Mucosa of descending colon (tissue), 3 donors: ENCODE measurements around the gene DTX1. TPM values are rescaled to one million over a fixed set of nuclear protein-coding genes. Genes with fewer than 3 reads are reported as not detected.

Experiments used
- ATAC-seq: fragments of 200-7000 bp; cut with Tn5 transposase; one replicate; pipeline ENCODE4 v1.9.1; 2020; ENCODE audit warnings: mild to moderate bottlenecking, moderate library complexity
- DNase-seq, 3 donors: peaks; one replicate each; pipeline ENCODE4 v3.0.0-alpha.2; 2020
- H3K36me3 ChIP-seq: fragments of 200-600 bp; one replicate; pipeline ENCODE4 v1.8.0; 2021; ENCODE audit warnings: low read depth, mild to moderate bottlenecking
- H3K4me1 ChIP-seq: fragments of 200-600 bp; one replicate; pipeline ENCODE4 v1.8.0; 2021; ENCODE audit warnings: low read depth, mild to moderate bottlenecking
- H3K4me3 ChIP-seq: fragments of 200-600 bp; one replicate; pipeline ENCODE4 v1.8.0; 2021; ENCODE audit warnings: mild to moderate bottlenecking
- H3K9me3 ChIP-seq: fragments of 200-600 bp; one replicate; pipeline ENCODE4 v1.8.0; 2021; ENCODE audit warnings: mild to moderate bottlenecking
- CTCF ChIP-seq: fragments of 200-600 bp; IDR thresholded peaks from one replicate; pipeline ENCODE4 v1.8.0; 2022; ENCODE audit warnings: antibody characterized with exemption, mild to moderate bottlenecking
- intact Hi-C, 2 donors: fragments of 100-400 bp; cut with DNase I in 1 of 2; cut with micrococcal nuclease in 1 of 2; formaldehyde crosslinking; loops; one replicate each; pipeline versions ENCODE4 v1.11.0 to v1.11.1; 2022; cut with DNase I, micrococcal nuclease
- total RNA-seq, 3 donors: library from RNA; stranded (reverse); fragmentation: NEBNext Ultra II Directional in 2 of 3; extraction: Animal tissue kit (Norgen Biotek cat#: 25700) in 2 of 3; gene quantifications; one replicate each; pipeline versions ENCODE4 v1.2.1 to v1.2.4, GENCODE V29; 2021 to 2023
- donor health status: DM: no; HTN: no; CAD: no; lungs with moderate emphysema.
- donor health status: DM: no; HTN: no; CAD: no.
- donor health status: DM: no; HTN: yes; CAD: no.

The DTX1 gene
- total RNA-seq, 3 donors from 2014 or later: 0.67 to 5.9 (median 1.6) TPM

GRCh38 chr12:113054948-113055486 lies 1.5 kb upstream of the DTX1 start:
- Histone ChIP-seq H3K4me3 (no peak overlapping the region), H3K9me3 (no peaks in the 10 kb centered on the region), H3K4me1 (peaks cover 4% of the 10 kb centered on the region), H3K36me3 (no peaks in the 10 kb centered on the region)
- ATAC-seq (no peak), DNase-seq (no peak)
- no peak for TF ChIP-seq CTCF
- intact Hi-C loops: loop anchor here in 1 of 2 donors (10.0 kb wide), 1 partner anchor 100 kb away; no protein-coding TSS in a partner anchor

DNA sequence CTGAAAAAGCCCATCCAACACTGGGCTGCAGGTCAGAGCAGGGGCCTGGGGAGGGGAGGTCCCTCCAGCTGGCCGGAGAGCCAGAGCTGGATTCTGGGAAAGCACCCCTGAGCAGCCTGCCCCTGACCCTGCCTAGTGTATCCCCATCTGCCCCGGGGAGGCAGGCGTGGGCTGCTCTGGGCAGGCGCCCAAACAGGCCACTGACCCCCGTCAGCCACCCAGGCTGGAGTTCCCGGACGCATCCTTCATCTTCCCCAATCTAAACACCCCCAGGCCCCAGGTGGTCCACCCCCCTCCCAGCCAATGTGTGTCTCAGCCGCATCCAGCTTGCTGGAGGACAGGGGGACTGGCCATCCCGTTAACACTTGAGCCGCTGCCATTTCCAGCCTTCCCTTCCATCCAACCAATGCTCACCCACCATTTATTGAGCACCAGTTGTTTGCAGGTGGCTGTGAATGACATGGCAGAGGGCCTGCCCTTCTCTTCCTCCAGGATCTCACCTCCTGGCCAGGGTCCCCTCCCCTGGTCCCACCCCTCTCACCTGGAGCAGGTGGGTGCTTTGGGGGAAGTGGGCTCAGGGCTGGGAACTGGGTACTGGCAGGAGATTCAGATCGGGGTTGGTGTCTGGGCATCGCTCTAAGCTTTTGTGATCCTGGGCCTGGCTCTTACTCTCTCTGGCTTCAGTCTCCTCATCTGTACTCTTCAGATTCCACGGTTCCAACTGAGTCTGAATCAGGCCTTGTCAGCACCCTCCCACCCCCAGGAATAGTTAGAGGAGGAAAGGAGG lies 743 bp upstream of the DTX1 start:
- H3K4me3 ChIP-seq: no peak overlapping the region
- no peak for TF ChIP-seq CTCF
- H3K4me1 ChIP-seq: peaks cover 4% of the 10 kb centered on the region
- DNase-seq (no peak), ATAC-seq (no peak)
- intact Hi-C loops: loop anchor here in 1 of 2 donors (10.0 kb wide), 1 partner anchor 99 kb away; no protein-coding TSS in a partner anchor
- no peaks in the 10 kb centered on the region for H3K36me3 ChIP-seq
- H3K9me3 ChIP-seq: no peaks in the 10 kb centered on the region

DNA sequence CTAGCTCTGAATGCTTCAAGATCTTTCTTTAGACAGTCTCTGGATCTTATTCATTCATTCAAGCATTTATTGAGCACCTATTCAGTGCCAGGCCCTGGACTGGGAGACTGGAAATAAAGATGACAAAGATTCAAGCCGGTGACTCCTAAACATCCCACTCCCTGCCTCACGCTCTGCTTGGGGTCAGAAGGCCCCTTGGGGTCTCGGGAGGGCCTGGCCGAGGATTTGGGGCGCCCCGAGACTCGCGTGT lies 224 bp upstream of the DTX1 start:
- TF ChIP-seq CTCF: no peak
- peaks cover 4% of the 10 kb centered on the region for H3K4me1 ChIP-seq
- H3K9me3 ChIP-seq: no peaks in the 10 kb centered on the region
- H3K4me3 ChIP-seq: no peak overlapping the region
- DNase-seq: no peak
- H3K36me3 ChIP-seq: no peaks in the 10 kb centered on the region
- no peak for ATAC-seq
- intact Hi-C loops: loop anchor here in 1 of 2 donors (10.0 kb wide), 1 partner anchor 98 kb away; no protein-coding TSS in a partner anchor

GRCh38 chr12:113057565-113058485 lies 1.3 kb downstream of the DTX1 start:
- peak; percentile 17 for ATAC-seq
- no peak overlapping the region for H3K4me3 ChIP-seq
- no peak for DNase-seq
- H3K36me3 ChIP-seq: no peaks in the 10 kb centered on the region
- peaks cover 4% of the 10 kb centered on the region for H3K4me1 ChIP-seq
- H3K9me3 ChIP-seq: no peaks in the 10 kb centered on the region
- intact Hi-C loops: loop anchor here in 1 of 2 donors (10.0 kb wide), 1 partner anchor 97 kb away; no protein-coding TSS in a partner anchor
- TF ChIP-seq CTCF: no peak

- H3K36me3 ChIP-seq: no peaks in the 10 kb centered on the region
- intact Hi-C loops: loop anchor here in 1 of 2 donors (10.0 kb wide), 1 partner anchor 96 kb away; no protein-coding TSS in a partner anchor
- no peak for TF ChIP-seq CTCF
- ATAC-seq (no peak), DNase-seq (no peak)
- H3K4me1 ChIP-seq: peaks cover 4% of the 10 kb centered on the region
- no peak overlapping the region for H3K4me3 ChIP-seq
- no peaks in the 10 kb centered on the region for H3K9me3 ChIP-seq
Observed at GRCh38 chr12:113058553-113058952, 2.0 kb downstream of the DTX1 start.
